Activated naive CD4-positive, alpha-beta T cell treated with anti-CD3 and anti-CD28 coated beads for 36 hours (primary cell): ENCODE results near the gene CDC14A. TPM values are rescaled to one million over a fixed set of nuclear protein-coding genes. Genes with fewer than 3 reads are reported as not detected.

Source experiments
- CTCF ChIA-PET: fragments of 350-600 bp; sonication (Branson Sonifier 250); formaldehyde crosslinking; loops from one replicate; lab custom pipeline; 2021; ENCODE audit warnings: antibody characterized with exemption; lab: Charles Lee
- DNase-seq: peaks from one replicate; pipeline ENCODE4 v3.0.0-alpha.2; 2020
- H3K27ac Mint-ChIP-seq: one replicate; pipeline ENCODE4 v1.8.0; 2021; ENCODE audit warnings: mild to moderate bottlenecking, mixed read lengths
- H3K27me3 Mint-ChIP-seq: one replicate; pipeline ENCODE4 v1.8.0; 2021; ENCODE audit warnings: low read depth, mixed read lengths
- H3K36me3 Mint-ChIP-seq: one replicate; pipeline ENCODE4 v1.8.0; 2021; ENCODE audit warnings: low read depth, mixed read lengths
- H3K4me1 Mint-ChIP-seq: one replicate; pipeline ENCODE4 v1.8.0; 2021; ENCODE audit warnings: low read depth, mixed read lengths
- H3K4me3 Mint-ChIP-seq: one replicate; pipeline ENCODE4 v1.8.0; 2021; ENCODE audit warnings: mild to moderate bottlenecking, moderate library complexity, mixed read lengths
- H3K9me3 Mint-ChIP-seq: one replicate; pipeline ENCODE4 v1.8.0; 2021; ENCODE audit warnings: mixed read lengths
- intact Hi-C: fragments of 100-400 bp; cut with micrococcal nuclease; formaldehyde crosslinking; loops from one replicate; pipeline ENCODE4 v1.15.1; 2023
- total RNA-seq, 2 experiments: library from RNA; stranded (reverse); gene quantifications; one replicate each; pipeline ENCODE4 v1.2.3, GENCODE V29; 2021

The CDC14A gene
- total RNA-seq, 2 experiments from 2014 or later, result 10.1 to 13.1 TPM

DNA sequence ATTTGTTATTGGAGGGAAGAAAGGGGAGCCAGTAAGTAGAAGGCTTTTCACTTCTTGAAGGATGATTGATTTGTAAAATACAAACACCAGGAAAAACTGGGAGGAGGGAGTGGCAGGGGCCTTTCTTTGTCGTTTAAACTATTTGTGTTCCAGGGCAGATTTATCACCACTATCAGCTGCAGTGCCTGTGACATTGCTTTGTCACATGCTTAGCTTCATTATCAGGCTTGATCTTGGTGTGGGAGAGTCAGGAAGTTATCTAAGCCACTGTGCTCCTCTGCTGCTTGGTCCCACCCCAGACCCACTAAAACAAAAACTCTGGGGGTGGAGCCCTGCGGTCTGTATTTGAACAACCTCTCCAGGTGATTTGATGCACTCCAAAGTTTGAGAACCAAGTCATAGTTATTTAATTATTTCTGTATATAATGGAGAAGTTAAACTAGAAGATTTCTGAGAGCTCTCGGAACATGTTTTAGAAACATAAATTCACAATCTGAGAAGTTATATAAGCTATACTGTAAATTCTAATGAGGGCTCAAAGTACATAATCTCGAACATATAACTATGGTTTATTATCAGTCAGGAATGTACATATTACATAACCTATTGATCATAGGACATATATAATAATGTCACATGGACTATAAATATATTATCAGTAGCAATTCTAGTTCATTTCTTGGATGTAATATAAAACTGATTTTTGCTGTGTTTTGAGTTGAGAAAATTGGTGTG, 87.9 kb downstream of the CDC14A start:
- intact Hi-C loops, result loop anchor here (1.0 to 10.0 kb wide), 9 partner anchors 12 to 852 kb away; partner anchors contain the start of genes DBT, RTCA and S1PR1
- Mint-ChIP-seq H3K27me3 (no peaks in the 10 kb centered on the region), H3K36me3 (peaks cover 16% of the 10 kb centered on the region), H3K27ac (peak overlapping the region; percentile 82), H3K4me1 (peaks cover 74% of the 10 kb centered on the region), H3K4me3 (peak overlapping the region; percentile 12), H3K9me3 (peaks cover 1% of the 10 kb centered on the region)
- CTCF ChIA-PET, result interaction anchor here (1.0 to 1.8 kb wide), 4 partner anchors 11 to 38 kb away, joined by 3 to 5 read pairs (median 4); no protein-coding TSS in a partner anchor
- peak; percentile 78 for DNase-seq

DNA sequence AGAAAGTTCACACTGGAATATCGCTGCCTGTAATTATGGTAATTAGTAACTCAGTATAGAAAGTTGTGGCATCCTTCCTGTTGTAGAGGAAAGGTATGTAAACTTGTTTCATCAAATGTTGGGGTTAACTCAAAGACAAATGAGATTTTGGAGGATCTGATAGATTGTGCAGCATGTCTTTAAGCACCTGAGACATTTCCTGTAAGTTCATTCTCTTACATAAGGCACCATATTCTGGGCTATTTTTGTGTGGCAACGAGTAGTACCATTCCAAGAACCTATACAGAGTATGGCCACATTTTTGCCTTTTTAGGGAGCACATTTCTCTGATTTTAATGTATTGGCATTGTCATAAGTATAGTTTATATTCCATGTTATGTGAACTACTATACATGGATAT, 88.8 kb downstream of the CDC14A start:
- H3K27me3 Mint-ChIP-seq, result no peaks in the 10 kb centered on the region
- H3K36me3 Mint-ChIP-seq, result peaks cover 13% of the 10 kb centered on the region
- peaks cover 76% of the 10 kb centered on the region for H3K4me1 Mint-ChIP-seq

DNA sequence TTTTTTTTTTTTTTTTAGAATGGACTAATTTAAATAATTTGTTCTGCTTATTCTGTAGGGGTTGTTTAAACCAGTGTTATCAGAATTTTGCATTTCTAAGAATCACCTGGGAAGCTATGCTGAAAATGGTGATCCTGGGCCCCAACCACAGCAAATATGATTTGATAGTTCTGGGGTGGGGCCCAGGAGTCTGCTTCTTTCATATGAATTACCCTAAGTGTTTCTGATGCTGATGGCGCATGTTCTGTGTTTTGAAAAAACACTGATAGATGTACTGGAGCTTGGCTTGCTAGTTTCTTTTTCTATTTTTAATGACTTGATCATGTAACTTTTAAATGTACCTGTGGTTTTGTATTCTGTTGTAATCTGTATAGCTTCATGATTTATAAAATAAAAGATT, 89.3 kb downstream of the CDC14A start:
- CTCF ChIA-PET, result interaction anchor here (0.9 to 1.0 kb wide), 2 partner anchors 9 to 12 kb away, joined by 3 to 9 read pairs; no protein-coding TSS in a partner anchor
- intact Hi-C loops, result loop anchor here (5.0 to 10.0 kb wide), 7 partner anchors 174 to 851 kb away; partner anchors contain the start of genes DBT, RTCA and S1PR1
- Mint-ChIP-seq H3K4me3 (no peak overlapping the region), H3K4me1 (peaks cover 77% of the 10 kb centered on the region), H3K36me3 (peaks cover 13% of the 10 kb centered on the region), H3K9me3 (no peaks in the 10 kb centered on the region), H3K27ac (peak overlapping the region; percentile 69), H3K27me3 (no peaks in the 10 kb centered on the region)
- peak; percentile 43 for DNase-seq

More for the DNA sequence above, 88.8 kb downstream of the CDC14A start:
- DNase-seq, result no peak
- Mint-ChIP-seq H3K4me3 (no peak overlapping the region), H3K9me3 (no peaks in the 10 kb centered on the region), H3K27ac (peak overlapping the region; percentile 69)
- intact Hi-C loops, result loop anchor here (5.0 to 10.0 kb wide), 7 partner anchors 174 to 851 kb away; partner anchors contain the start of genes DBT, RTCA and S1PR1
- CTCF ChIA-PET, result interaction anchor here (1.0 kb wide), 1 partner anchor 9 kb away, joined by 9 read pairs; no protein-coding TSS in a partner anchor

DNA sequence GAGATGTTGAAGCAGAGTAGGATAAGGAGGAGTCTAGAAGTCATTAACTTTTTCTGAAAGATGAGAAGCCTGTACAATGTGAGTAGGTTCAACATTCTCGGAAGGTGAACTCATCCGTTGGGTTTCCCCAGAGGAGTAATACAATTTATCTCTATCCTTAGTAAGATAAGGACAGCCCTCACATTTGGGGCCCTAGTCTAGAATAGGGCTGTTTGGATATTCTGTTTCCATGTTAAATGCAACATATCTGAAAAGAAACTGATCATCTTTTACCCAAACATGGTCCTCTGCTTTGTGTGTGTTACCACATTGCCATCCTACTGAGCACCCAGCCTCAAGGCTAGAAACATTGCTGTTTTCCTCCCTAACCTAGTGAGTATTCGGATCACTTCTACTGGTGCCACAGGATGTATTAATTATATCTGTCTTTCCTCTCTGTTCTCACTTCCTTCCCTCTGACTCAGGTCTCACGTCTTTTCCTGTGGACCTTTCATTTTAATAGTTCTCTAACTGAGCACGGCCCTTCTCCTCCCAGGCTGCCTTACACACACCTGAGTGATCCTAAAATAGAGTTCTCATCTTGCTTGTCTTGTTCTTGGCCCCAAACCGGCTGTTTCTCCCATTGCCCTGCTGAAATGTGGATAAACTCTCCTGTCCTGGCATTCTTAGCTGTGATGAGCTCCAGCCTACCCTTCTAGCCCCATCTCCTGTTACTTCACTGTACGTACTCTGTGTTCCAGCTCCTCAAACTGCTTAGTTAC, 91.7 kb downstream of the CDC14A start:
- Mint-ChIP-seq H3K4me1 (peaks cover 85% of the 10 kb centered on the region), H3K27ac (peak overlapping the region; percentile 96), H3K9me3 (no peaks in the 10 kb centered on the region), H3K4me3 (peak overlapping the region; percentile 72), H3K36me3 (peaks cover 13% of the 10 kb centered on the region), H3K27me3 (no peaks in the 10 kb centered on the region)
- DNase-seq, result peak; percentile 53
- CTCF ChIA-PET, result interaction anchor here (0.6 to 1.8 kb wide), 4 partner anchors 11 to 87 kb away, joined by 3 to 5 read pairs (median 4); no protein-coding TSS in a partner anchor
- intact Hi-C loops, result loop anchor here (1.0 to 10.0 kb wide), 8 partner anchors 92 to 848 kb away; partner anchors contain the start of genes CDC14A, DBT, RTCA and S1PR1

DNA sequence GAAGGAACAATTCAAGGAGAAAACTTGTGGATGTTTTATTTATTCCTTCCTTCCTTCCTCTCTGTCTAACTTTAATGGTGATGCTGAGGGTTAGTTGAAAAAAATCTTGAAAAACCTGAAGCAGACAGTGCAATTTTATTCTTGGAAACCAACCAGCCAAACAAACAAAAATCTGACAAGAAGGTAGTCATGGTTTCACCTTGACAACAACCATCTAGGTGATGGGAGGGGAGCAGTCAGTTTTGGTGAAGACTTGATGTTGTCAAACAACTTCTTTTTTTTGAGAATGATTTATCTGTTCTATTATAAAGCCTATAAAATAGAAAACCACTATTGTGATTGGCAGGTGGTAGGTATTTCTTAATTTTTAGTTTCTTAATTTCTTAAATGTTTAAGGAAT, 93.3 kb downstream of the CDC14A start:
- H3K27ac Mint-ChIP-seq, result peak overlapping the region; percentile 96
- peaks cover 20% of the 10 kb centered on the region for H3K36me3 Mint-ChIP-seq
- DNase-seq, result peak; percentile 40
- no peaks in the 10 kb centered on the region for H3K27me3 Mint-ChIP-seq
- H3K9me3 Mint-ChIP-seq, result no peaks in the 10 kb centered on the region
- CTCF ChIA-PET, result interaction anchor here (1.0 to 1.8 kb wide), 3 partner anchors 10 to 634 kb away, joined by 3 to 5 read pairs (median 3); no protein-coding TSS in a partner anchor
- intact Hi-C loops, result loop anchor here (1.0 to 10.0 kb wide), 2 partner anchors 21 to 679 kb away; no protein-coding TSS in a partner anchor
- no peak overlapping the region for H3K4me3 Mint-ChIP-seq
- H3K4me1 Mint-ChIP-seq, result peaks cover 88% of the 10 kb centered on the region

DNA sequence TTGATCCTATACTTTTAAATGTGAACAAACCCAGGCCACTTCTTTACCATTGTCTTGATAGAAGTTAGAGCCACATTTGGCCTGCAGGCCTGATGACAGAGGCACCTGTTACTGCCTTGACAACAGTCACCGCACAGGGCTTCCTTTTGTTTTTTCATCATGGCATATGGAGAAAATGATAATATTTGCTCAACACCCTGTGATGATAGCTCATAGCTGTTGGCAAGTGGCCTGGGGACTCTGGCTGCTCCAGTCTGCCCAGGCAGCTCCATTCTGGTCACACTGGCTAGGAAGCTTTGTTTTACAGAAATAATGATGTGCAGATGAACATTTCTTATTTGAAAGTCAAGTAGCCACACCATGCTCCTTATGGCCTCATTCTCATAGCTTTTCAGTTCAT, 96.1 kb downstream of the CDC14A start:
- intact Hi-C loops, result loop anchor here (10.0 kb wide), 1 partner anchor 676 kb away; no protein-coding TSS in a partner anchor
- H3K27ac Mint-ChIP-seq, result peak overlapping the region; percentile 79

DNA sequence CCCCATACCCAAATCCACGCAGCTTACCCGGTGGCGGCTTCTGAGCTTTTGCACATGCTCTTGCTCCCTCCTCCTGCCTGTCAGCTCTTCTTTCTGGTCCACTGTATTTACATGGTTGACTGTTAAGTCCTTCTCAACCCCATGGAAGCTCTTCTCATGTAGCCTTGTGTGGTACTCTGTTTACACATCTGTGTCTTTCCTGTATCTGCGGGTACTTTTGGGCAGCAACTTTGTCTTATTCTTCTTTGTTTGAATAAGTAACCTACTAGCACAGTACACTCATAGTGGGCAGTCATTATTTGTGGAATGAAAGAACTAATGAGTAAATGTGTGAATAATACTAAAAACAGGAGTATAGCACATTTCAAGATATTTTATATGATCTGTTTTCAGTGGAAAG, 97.2 kb downstream of the CDC14A start:
- no peaks in the 10 kb centered on the region for H3K27me3 Mint-ChIP-seq
- intact Hi-C loops, result loop anchor here (1.0 to 10.0 kb wide), 6 partner anchors 16 to 675 kb away; a partner anchor contains a TSS
- no peaks in the 10 kb centered on the region for H3K9me3 Mint-ChIP-seq
- peak; percentile 61 for DNase-seq
- peaks cover 21% of the 10 kb centered on the region for H3K36me3 Mint-ChIP-seq
- H3K27ac Mint-ChIP-seq, result peak overlapping the region; percentile 79
- H3K4me1 Mint-ChIP-seq, result peaks cover 87% of the 10 kb centered on the region
- CTCF ChIA-PET, result interaction anchor here (0.6 to 1.7 kb wide), 3 partner anchors 9 to 90 kb away, joined by 4 to 5 read pairs (median 5); no protein-coding TSS in a partner anchor
- peak overlapping the region; percentile 9 for H3K4me3 Mint-ChIP-seq

More for the DNA sequence above, 96.1 kb downstream of the CDC14A start:
- H3K9me3 Mint-ChIP-seq, result no peaks in the 10 kb centered on the region
- no peaks in the 10 kb centered on the region for H3K27me3 Mint-ChIP-seq
- peaks cover 27% of the 10 kb centered on the region for H3K36me3 Mint-ChIP-seq
- no peak overlapping the region for H3K4me3 Mint-ChIP-seq
- CTCF ChIA-PET, result interaction anchor here (1.6 to 2.7 kb wide), 3 partner anchors 10 to 95 kb away, joined by 4 to 9 read pairs (median 7); partner anchors contain the start of gene CDC14A
- peaks cover 91% of the 10 kb centered on the region for H3K4me1 Mint-ChIP-seq
- no peak for DNase-seq

DNA sequence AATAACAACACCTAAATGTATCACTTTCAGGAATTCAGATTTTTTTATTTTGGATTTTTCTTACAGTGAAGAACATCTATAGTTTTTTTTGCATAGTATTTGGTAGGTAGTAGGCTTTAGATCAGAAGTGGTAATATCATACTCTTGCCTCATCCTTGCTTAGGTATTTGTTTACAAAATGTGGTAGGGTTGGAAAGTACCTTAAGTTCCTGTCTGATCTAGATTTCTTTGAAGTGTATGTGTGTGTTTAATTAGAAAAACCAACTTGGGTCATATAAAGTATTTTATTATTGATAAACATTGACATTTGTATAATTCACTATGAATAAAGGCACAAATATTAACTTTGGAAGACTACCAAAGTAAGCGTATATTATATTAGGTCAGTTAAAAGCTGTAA, 100.3 kb downstream of the CDC14A start:
- Mint-ChIP-seq H3K27me3 (no peaks in the 10 kb centered on the region), H3K27ac (peak overlapping the region; percentile 67), H3K36me3 (peaks cover 17% of the 10 kb centered on the region), H3K4me1 (peaks cover 76% of the 10 kb centered on the region), H3K9me3 (no peaks in the 10 kb centered on the region), H3K4me3 (no peak overlapping the region)
- DNase-seq, result no peak
- CTCF ChIA-PET, result interaction anchor here (1.3 kb wide), 1 partner anchor 30 kb away, joined by 4 read pairs; no protein-coding TSS in a partner anchor
- intact Hi-C loops, result no loop called here

DNA sequence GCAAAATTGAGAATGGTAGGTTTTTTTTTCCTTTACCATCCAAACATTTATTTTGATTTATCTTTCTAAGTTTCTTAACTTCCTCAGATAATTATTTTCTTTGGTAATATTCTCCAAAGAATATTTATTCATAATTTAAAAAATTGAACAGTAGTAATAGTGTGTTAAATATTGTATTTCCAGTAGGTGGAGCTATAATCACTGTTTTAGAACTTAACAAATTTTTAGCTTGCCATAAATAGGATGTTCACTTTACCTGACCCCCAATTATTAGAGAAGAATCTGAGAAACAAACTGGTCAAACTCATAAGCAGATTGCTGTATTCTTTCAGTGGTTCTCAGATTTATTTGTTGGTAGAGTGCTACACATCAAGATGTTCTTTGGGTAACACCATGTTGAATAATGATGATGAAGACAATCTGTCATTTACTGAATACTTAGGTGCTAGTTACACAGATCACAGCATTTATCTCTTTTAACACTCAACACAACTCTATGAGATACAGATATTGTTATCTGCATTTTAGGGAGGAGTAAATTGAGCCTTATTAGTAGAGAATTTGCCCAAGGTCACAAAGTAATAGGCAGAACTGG, 103.3 kb downstream of the CDC14A start:
- Mint-ChIP-seq H3K9me3 (no peaks in the 10 kb centered on the region), H3K4me1 (peaks cover 62% of the 10 kb centered on the region), H3K27me3 (no peaks in the 10 kb centered on the region), H3K36me3 (peaks cover 7% of the 10 kb centered on the region), H3K27ac (no peak overlapping the region), H3K4me3 (no peak overlapping the region)
- DNase-seq, result no peak
- CTCF ChIA-PET, result interaction anchor here (0.6 to 3.8 kb wide), 28 partner anchors 9 to 428 kb away, joined by 3 to 27 read pairs (median 4); partner anchors contain the start of genes CDC14A and RTCA
- intact Hi-C loops, result loop anchor here (5.0 kb wide), 2 partner anchors 163 to 488 kb away; partner anchors contain the start of gene SLC35A3

DNA sequence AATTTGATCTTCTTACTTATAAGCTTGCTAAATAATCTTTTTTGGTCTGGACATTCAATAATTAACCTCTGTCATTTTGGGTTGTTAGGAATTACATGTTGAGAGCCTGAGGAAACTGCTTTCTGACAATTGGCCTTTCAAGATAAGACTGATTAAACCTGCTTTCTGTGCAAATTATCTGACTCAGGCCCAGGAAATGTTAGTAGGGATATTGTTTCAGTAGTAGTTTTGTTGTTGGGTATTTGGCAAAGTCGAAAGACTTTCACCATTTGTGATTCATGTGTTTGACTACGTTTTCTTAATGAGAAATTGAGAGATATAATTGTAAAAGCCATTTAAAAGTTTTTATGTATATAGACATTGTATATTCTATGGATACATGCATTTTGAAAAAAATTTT, 104.6 kb downstream of the CDC14A start:
- intact Hi-C loops, result loop anchor here (5.0 kb wide), 2 partner anchors 165 to 490 kb away; partner anchors contain the start of gene SLC35A3
- CTCF ChIA-PET, result interaction anchor here (0.7 to 3.8 kb wide), 12 partner anchors 23 to 805 kb away, joined by 3 to 27 read pairs (median 4); partner anchors contain the start of genes CDC14A and RTCA
- H3K4me3 Mint-ChIP-seq, result no peak overlapping the region
- DNase-seq, result no peak
- peaks cover 52% of the 10 kb centered on the region for H3K4me1 Mint-ChIP-seq
- no peak overlapping the region for H3K27ac Mint-ChIP-seq
- H3K27me3 Mint-ChIP-seq, result no peaks in the 10 kb centered on the region
- no peaks in the 10 kb centered on the region for H3K36me3 Mint-ChIP-seq
- no peaks in the 10 kb centered on the region for H3K9me3 Mint-ChIP-seq

DNA sequence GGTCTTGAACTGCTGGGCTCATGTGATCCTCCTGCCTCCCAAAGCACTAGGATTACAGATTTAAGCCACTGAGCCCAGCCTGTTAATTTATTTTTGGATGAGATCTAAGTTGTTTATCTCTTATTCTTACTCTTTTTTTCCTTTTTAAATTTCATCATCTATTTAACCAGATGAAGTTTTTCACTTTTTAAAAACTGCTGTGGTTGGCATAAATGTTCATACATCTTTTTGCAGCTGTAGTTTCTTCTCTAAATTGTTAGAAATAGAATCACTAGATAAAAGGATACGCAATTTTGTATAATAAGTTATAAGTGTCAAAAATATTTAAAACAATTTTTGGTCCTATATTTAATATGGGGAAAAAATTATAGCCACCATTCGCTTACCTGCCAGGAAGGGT, 105.4 kb downstream of the CDC14A start:
- CTCF ChIA-PET, result interaction anchor here (0.7 to 3.8 kb wide), 12 partner anchors 10 to 462 kb away, joined by 3 to 27 read pairs (median 4); partner anchors contain the start of gene CDC14A

More for the DNA sequence above, 105.4 kb downstream of the CDC14A start:
- Mint-ChIP-seq H3K27me3 (no peaks in the 10 kb centered on the region), H3K4me3 (no peak overlapping the region), H3K27ac (no peak overlapping the region), H3K9me3 (no peaks in the 10 kb centered on the region), H3K36me3 (no peaks in the 10 kb centered on the region), H3K4me1 (peaks cover 44% of the 10 kb centered on the region)
- intact Hi-C loops, result loop anchor here (2.0 to 5.0 kb wide), 3 partner anchors 165 to 607 kb away; partner anchors contain the start of genes AGL and SLC35A3
- no peak for DNase-seq
